H1 (cell line): ENCODE results near the gene IRF3. TPM values are rescaled to one million over a fixed set of nuclear protein-coding genes. Genes with fewer than 3 reads are reported as not detected.

ENCODE experiments used
- BRCA1 ChIP-seq: IDR thresholded peaks from 2 replicates; pipeline ENCODE4 v1.6.1; 2012; ENCODE audit warnings: low read depth, low read length, improper control_type of control experiment
- CTBP2 ChIP-seq: IDR thresholded peaks from 2 replicates; pipeline ENCODE4 v1.7.0; 2011; ENCODE audit warnings: borderline replicate concordance, mild to moderate bottlenecking, moderate library complexity, mixed read lengths, low read length; ENCODE audit not compliant: insufficient read depth, insufficient read length
- TCF12 ChIP-seq: IDR thresholded peaks from 2 replicates; pipeline ENCODE4 v1.6.1; 2011; ENCODE audit warnings: low read depth, mild to moderate bottlenecking, low read length
- polyA plus RNA-seq, 7 experiments: library from polyadenylated mRNA; depleted of rRNA in 3 of 7; stranded (reverse) in 5 of 7; unstranded in 2 of 7; fragments of >200 nt in 5 of 7; fragments of 200-250 nt in 2 of 7; gene quantifications; 1 replicate in 5 of 7; 2 replicates in 1 of 7; 4 replicates in 1 of 7; pipeline versions ENCODE4 v1.2.1 to v1.2.3, GENCODE V29; 2011 to 2013; ENCODE audit warnings: missing spikeins in 2 of 7, mixed read lengths in 2 of 7
- total RNA-seq: library from RNA; stranded (reverse); fragmentation: NEBNext Ultra II Directional; extraction: Animal tissue kit (Norgen Biotek cat#: 25700); gene quantifications from 2 replicates; pipeline ENCODE4 v1.2.1, GENCODE V29; 2021
- TF ChIP-seq, protein P1 (sequence below): fragments of 300-600 bp; sonication (generic); IDR thresholded peaks from 2 replicates; pipeline ENCODE4 v1.7.1; 2012; ENCODE audit warnings: low read length, moderate library complexity, mild to moderate bottlenecking, inconsistent platforms; ENCODE audit not compliant: insufficient replicate concordance
- TF ChIP-seq, protein P2 (sequence below): IDR thresholded peaks from 2 replicates; pipeline ENCODE4 v1.6.1; 2012; ENCODE audit warnings: low read length, inconsistent platforms
- TF ChIP-seq, protein P3 (sequence below): IDR thresholded peaks from 2 replicates; pipeline ENCODE4 v1.6.1; 2011; ENCODE audit warnings: low read length, improper control_type of control experiment

The IRF3 gene
- total and polyA plus RNA-seq, 2 of the 8 experiments (the other 6 are each of a cell fraction or from before 2014, with no cell fraction given): 103 to 114 TPM

DNA sequence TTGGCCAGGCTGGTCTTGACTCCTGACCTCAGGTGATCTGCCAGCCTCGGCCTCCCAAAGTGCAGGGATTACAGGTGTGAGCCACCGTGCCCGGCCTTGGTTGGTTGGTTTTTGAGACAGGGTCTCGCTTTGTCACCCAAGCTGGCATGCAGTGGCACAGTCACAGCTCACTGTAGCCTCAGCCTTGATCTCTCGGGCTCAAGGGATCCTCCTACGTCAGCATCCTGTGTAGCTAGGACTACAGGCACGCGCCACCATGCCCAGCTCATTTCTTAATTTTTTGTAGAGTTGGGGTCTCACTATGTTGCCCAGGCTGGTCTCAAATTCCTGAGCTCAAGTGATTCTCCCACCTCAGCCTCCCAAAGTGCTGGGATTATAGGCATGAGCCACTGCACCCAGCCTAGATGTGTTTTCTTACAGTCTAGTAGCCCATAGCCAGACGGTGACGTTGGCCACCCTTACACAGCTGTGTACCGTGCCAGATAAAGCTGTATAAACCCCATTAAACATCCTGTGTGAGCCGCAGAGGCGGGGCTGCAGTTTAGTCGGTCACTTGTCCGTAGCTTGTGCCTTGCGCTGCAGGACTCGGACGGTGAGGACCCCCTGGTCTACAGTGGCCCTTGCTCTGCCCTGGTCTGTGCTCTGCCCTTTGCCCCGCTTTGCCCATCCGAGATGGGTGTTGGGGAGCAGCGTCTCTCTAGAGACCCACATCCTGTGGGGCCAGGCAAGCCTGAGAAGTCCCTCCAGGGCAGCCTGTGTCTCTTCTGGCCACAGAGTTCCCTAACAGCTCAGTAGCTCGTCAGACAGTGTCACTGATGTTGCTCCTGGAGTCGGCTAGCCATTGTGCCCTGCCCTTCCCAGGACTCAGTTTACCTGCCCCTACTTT is 9.8 kb downstream of the IRF3 start (continued):
- TF ChIP-seq, protein P1, sequence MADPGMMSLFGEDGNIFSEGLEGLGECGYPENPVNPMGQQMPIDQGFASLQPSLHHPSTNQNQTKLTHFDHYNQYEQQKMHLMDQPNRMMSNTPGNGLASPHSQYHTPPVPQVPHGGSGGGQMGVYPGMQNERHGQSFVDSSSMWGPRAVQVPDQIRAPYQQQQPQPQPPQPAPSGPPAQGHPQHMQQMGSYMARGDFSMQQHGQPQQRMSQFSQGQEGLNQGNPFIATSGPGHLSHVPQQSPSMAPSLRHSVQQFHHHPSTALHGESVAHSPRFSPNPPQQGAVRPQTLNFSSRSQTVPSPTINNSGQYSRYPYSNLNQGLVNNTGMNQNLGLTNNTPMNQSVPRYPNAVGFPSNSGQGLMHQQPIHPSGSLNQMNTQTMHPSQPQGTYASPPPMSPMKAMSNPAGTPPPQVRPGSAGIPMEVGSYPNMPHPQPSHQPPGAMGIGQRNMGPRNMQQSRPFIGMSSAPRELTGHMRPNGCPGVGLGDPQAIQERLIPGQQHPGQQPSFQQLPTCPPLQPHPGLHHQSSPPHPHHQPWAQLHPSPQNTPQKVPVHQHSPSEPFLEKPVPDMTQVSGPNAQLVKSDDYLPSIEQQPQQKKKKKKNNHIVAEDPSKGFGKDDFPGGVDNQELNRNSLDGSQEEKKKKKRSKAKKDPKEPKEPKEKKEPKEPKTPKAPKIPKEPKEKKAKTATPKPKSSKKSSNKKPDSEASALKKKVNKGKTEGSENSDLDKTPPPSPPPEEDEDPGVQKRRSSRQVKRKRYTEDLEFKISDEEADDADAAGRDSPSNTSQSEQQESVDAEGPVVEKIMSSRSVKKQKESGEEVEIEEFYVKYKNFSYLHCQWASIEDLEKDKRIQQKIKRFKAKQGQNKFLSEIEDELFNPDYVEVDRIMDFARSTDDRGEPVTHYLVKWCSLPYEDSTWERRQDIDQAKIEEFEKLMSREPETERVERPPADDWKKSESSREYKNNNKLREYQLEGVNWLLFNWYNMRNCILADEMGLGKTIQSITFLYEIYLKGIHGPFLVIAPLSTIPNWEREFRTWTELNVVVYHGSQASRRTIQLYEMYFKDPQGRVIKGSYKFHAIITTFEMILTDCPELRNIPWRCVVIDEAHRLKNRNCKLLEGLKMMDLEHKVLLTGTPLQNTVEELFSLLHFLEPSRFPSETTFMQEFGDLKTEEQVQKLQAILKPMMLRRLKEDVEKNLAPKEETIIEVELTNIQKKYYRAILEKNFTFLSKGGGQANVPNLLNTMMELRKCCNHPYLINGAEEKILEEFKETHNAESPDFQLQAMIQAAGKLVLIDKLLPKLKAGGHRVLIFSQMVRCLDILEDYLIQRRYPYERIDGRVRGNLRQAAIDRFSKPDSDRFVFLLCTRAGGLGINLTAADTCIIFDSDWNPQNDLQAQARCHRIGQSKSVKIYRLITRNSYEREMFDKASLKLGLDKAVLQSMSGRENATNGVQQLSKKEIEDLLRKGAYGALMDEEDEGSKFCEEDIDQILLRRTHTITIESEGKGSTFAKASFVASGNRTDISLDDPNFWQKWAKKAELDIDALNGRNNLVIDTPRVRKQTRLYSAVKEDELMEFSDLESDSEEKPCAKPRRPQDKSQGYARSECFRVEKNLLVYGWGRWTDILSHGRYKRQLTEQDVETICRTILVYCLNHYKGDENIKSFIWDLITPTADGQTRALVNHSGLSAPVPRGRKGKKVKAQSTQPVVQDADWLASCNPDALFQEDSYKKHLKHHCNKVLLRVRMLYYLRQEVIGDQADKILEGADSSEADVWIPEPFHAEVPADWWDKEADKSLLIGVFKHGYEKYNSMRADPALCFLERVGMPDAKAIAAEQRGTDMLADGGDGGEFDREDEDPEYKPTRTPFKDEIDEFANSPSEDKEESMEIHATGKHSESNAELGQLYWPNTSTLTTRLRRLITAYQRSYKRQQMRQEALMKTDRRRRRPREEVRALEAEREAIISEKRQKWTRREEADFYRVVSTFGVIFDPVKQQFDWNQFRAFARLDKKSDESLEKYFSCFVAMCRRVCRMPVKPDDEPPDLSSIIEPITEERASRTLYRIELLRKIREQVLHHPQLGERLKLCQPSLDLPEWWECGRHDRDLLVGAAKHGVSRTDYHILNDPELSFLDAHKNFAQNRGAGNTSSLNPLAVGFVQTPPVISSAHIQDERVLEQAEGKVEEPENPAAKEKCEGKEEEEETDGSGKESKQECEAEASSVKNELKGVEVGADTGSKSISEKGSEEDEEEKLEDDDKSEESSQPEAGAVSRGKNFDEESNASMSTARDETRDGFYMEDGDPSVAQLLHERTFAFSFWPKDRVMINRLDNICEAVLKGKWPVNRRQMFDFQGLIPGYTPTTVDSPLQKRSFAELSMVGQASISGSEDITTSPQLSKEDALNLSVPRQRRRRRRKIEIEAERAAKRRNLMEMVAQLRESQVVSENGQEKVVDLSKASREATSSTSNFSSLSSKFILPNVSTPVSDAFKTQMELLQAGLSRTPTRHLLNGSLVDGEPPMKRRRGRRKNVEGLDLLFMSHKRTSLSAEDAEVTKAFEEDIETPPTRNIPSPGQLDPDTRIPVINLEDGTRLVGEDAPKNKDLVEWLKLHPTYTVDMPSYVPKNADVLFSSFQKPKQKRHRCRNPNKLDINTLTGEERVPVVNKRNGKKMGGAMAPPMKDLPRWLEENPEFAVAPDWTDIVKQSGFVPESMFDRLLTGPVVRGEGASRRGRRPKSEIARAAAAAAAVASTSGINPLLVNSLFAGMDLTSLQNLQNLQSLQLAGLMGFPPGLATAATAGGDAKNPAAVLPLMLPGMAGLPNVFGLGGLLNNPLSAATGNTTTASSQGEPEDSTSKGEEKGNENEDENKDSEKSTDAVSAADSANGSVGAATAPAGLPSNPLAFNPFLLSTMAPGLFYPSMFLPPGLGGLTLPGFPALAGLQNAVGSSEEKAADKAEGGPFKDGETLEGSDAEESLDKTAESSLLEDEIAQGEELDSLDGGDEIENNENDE: no peak
- TF ChIP-seq CTBP2 (no peak), BRCA1 (no peak), TCF12 (no peak)
- TF ChIP-seq, protein P2, sequence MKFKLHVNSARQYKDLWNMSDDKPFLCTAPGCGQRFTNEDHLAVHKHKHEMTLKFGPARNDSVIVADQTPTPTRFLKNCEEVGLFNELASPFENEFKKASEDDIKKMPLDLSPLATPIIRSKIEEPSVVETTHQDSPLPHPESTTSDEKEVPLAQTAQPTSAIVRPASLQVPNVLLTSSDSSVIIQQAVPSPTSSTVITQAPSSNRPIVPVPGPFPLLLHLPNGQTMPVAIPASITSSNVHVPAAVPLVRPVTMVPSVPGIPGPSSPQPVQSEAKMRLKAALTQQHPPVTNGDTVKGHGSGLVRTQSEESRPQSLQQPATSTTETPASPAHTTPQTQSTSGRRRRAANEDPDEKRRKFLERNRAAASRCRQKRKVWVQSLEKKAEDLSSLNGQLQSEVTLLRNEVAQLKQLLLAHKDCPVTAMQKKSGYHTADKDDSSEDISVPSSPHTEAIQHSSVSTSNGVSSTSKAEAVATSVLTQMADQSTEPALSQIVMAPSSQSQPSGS: no peak
- TF ChIP-seq, protein P3, sequence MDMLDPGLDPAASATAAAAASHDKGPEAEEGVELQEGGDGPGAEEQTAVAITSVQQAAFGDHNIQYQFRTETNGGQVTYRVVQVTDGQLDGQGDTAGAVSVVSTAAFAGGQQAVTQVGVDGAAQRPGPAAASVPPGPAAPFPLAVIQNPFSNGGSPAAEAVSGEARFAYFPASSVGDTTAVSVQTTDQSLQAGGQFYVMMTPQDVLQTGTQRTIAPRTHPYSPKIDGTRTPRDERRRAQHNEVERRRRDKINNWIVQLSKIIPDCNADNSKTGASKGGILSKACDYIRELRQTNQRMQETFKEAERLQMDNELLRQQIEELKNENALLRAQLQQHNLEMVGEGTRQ: no peak
